OCI-LY7 (cell line): ENCODE data around the gene GLMP. TPM values are rescaled to one million over a fixed set of nuclear protein-coding genes. Genes with fewer than 3 reads are reported as not detected.

Experiments
- BruUV-seq: library from RNA; stranded (reverse); fragments of 400-500 nt; replicated peaks from 2 replicates; lab custom pipeline; 2021; lab: Mats Ljungman, UMichigan
- CTCF ChIA-PET: fragments of 300-600 bp; sonication (Branson Sonifier 250); formaldehyde crosslinking; loops from one replicate; lab custom pipeline; 2022; ENCODE audit warnings: antibody characterized with exemption; ENCODE audit not compliant: unreplicated experiment; lab: Charles Lee
- POLR2A ChIA-PET: fragments of 300-600 bp; sonication (Branson Sonifier 250); formaldehyde crosslinking; loops from one replicate; lab custom pipeline; 2022; ENCODE audit warnings: antibody characterized with exemption; lab: Charles Lee
- DNase-seq: peaks from one replicate; pipeline ENCODE4 v3.0.0-alpha.2; 2015; ENCODE audit warnings: low spot score
- H2AFZ ChIP-seq: fragments of 200-600 bp; sonication (generic), shearing (Covaris generic); 2 replicates; pipeline ENCODE4 v1.6.1; 2014; ENCODE audit warnings: mild to moderate bottlenecking, antibody characterized with exemption, low read length, moderate library complexity
- H3K27ac ChIP-seq: fragments of 200-600 bp; sonication (generic); 2 replicates; pipeline ENCODE4 v1.5.1; 2014; ENCODE audit warnings: mixed run types, low read depth, mild to moderate bottlenecking, moderate library complexity, low read length, inconsistent platforms; ENCODE audit not compliant: poor library complexity, severe bottlenecking
- H3K36me3 ChIP-seq: fragments of 200-600 bp; sonication (generic); 2 replicates; pipeline ENCODE4 v1.6.1; 2014; ENCODE audit warnings: mild to moderate bottlenecking, antibody characterized with exemption, low read length, moderate library complexity, mixed read lengths; ENCODE audit not compliant: insufficient read depth
- H3K4me1 ChIP-seq: fragments of 200-600 bp; sonication (generic); 2 replicates; pipeline ENCODE4 v1.5.1; 2014; ENCODE audit warnings: mild to moderate bottlenecking, low read length; ENCODE audit not compliant: insufficient read depth, poor library complexity, severe bottlenecking
- H3K4me2 ChIP-seq: fragments of 200-600 bp; sonication (generic); 2 replicates; pipeline ENCODE4 v1.6.1; 2014; ENCODE audit warnings: mild to moderate bottlenecking, low read length
- H3K4me3 ChIP-seq: fragments of 200-600 bp; sonication (generic); 2 replicates; pipeline ENCODE4 v1.5.1; 2014; ENCODE audit warnings: mild to moderate bottlenecking, low read depth, low read length; ENCODE audit not compliant: poor library complexity, severe bottlenecking
- H3K79me2 ChIP-seq: fragments of 200-600 bp; sonication (generic); 2 replicates; pipeline ENCODE4 v1.6.1; 2016; ENCODE audit warnings: low read depth, mild to moderate bottlenecking, low read length, moderate library complexity, mixed read lengths; ENCODE audit not compliant: insufficient read depth
- H3K9me2 ChIP-seq: fragments of 200-600 bp; sonication (generic); 2 replicates; pipeline ENCODE4 v1.6.1; 2016; ENCODE audit warnings: mild to moderate bottlenecking, low read length, mixed read lengths; ENCODE audit not compliant: insufficient read depth
- H3K9me3 ChIP-seq: fragments of 200-600 bp; sonication (generic); 2 replicates; pipeline ENCODE4 v1.6.1; 2014; ENCODE audit warnings: mild to moderate bottlenecking, mixed run types, low read length, mixed read lengths
- H4K20me1 ChIP-seq: fragments of 200-600 bp; sonication (generic); 2 replicates; pipeline ENCODE4 v1.6.1; 2014; ENCODE audit warnings: mild to moderate bottlenecking, antibody characterized with exemption, low read length, moderate library complexity, mixed read lengths; ENCODE audit not compliant: insufficient read depth
- CTCF ChIP-seq: fragments of 200-600 bp; sonication (generic); conservative IDR thresholded peaks from 2 replicates; pipeline ENCODE4 v1.5.1; 2014; ENCODE audit warnings: mild to moderate bottlenecking, antibody characterized with exemption, low read length, moderate library complexity, mixed read lengths
- EZH2phosphoT487 ChIP-seq: fragments of 200-600 bp; sonication (generic); IDR thresholded peaks from 2 replicates; pipeline ENCODE4 v1.6.1; 2018; ENCODE audit warnings: low read depth, borderline replicate concordance, mild to moderate bottlenecking, mixed run types, antibody characterized with exemption, low read length, moderate library complexity, mixed read lengths
- intact Hi-C: fragments of 100-400 bp; cut with micrococcal nuclease; formaldehyde crosslinking; loops from one replicate; pipeline ENCODE4 v1.10.0; 2022; ENCODE audit not compliant: unreplicated experiment
- total RNA-seq, 2 experiments: library from RNA; depleted of rRNA in 1 of 2; stranded (reverse); fragments of >200 nt in 1 of 2; shearing (Covaris generic) in 1 of 2; gene quantifications; 2 replicates each; pipeline ENCODE4 v1.2.3, GENCODE V29; 2014 to 2022

The GLMP gene
- total RNA-seq, 2 experiments from 2014 or later, result 0.60 to 4.9 TPM

- H3K36me3 ChIP-seq, result peaks cover 3% of the 10 kb centered on the region
- peaks cover 20% of the 10 kb centered on the region for H3K4me1 ChIP-seq
- no peak overlapping the region for H2AFZ ChIP-seq
- ChIA-PET CTCF (no interaction called here), POLR2A (no interaction called here)
- no TSS peak for BruUV-seq
- no peak for DNase-seq
- no peaks in the 10 kb centered on the region for H3K9me3 ChIP-seq
- H3K4me3 ChIP-seq, result no peak overlapping the region
- no peak overlapping the region for H3K4me2 ChIP-seq
- intact Hi-C loops, result no loop called here
- H3K27ac ChIP-seq, result no peak overlapping the region
- peaks cover 20% of the 10 kb centered on the region for H3K79me2 ChIP-seq
- H4K20me1 ChIP-seq, result peaks cover 7% of the 10 kb centered on the region; the same call in 1 of the 2 replicates
- H3K9me2 ChIP-seq, result no peaks in the 10 kb centered on the region
- TF ChIP-seq CTCF (no peak), EZH2phosphoT487 (no peak)
Observed at GRCh38 chr1:156285437-156285836, 10.0 kb downstream of the GLMP start.

- CTCF ChIA-PET, result no interaction called here
- POLR2A ChIA-PET, result interaction anchor here (0.9 kb wide), 1 partner anchor 13 kb away, joined by 4 read pairs; no protein-coding TSS in a partner anchor
Observed at GRCh38 chr1:156284757-156285156, 10.7 kb downstream of the GLMP start.

More at GRCh38 chr1:156284757-156285156, 10.7 kb downstream of the GLMP start:
- Histone ChIP-seq H3K27ac (no peak overlapping the region), H3K79me2 (peaks cover 27% of the 10 kb centered on the region), H3K9me2 (no peaks in the 10 kb centered on the region), H3K4me2 (no peak overlapping the region), H3K9me3 (no peaks in the 10 kb centered on the region), H3K4me3 (no peak overlapping the region), H2AFZ (no peak overlapping the region), H3K4me1 (peaks cover 24% of the 10 kb centered on the region), H3K36me3 (peaks cover 9% of the 10 kb centered on the region), H4K20me1 (peaks cover 9% of the 10 kb centered on the region; the same call in 1 of the 2 replicates)
- no TSS peak for BruUV-seq
- no peak for TF ChIP-seq EZH2phosphoT487
- no peak for TF ChIP-seq CTCF
- no peak for DNase-seq
- intact Hi-C loops, result no loop called here
